ENCODE data around the gene PDCL2. TPM values are rescaled to one million over a fixed set of nuclear protein-coding genes. Genes with fewer than 3 reads are reported as not detected.

PDCL2 gene
- total and polyA plus RNA-seq, 10 of the 15 experiments (the other 5 are each of a cell fraction or from before 2014, with no cell fraction given): not detected

DNA sequence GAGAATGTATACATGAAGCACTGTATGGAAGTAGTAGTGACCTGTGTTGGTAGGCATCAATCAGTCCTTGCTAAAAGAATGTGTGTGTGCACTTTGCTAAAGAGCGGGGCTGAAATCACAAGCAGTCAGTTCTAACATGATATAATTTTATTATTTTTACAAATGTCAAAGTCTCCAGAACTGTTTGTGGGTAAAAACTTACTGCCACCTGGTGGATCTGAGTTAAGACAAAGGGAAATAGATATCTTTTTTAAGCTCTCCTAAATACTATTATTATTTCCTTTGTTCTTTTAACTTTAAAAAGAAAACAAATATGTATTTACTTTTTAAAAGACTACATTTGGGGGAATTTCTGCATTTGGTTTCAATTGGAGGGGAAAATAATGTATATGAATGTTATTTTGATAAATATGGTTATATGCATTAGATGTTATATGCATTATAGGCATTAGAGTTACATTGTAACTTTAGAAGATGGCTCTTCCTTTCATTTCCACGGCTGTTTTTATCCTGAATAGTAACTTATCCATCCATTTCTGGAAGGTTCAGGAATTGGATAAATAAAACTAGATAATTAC lies 37.5 kb downstream of the PDCL2 start:
- ATAC-seq (peak; percentile 70), FAIRE-seq (no peak), DNase-seq (ENCODE audit: low read depth, low spot score) (no peak)
- no peaks in the 10 kb centered on the region for H3K4me1 ChIP-seq (ENCODE audit: control insufficient read depth, insufficient read depth, low read length)
- no peak overlapping the region for H3K27ac ChIP-seq (ENCODE audit: control insufficient read depth, insufficient read depth)
- no peaks in the 10 kb centered on the region for H4K20me1 ChIP-seq (ENCODE audit: control insufficient read depth, insufficient read depth)
- H3K9ac ChIP-seq (ENCODE audit: control insufficient read depth, insufficient read depth, low read length): no peak overlapping the region
- no peak overlapping the region for H3K4me2 ChIP-seq (ENCODE audit: control insufficient read depth, insufficient read depth)
- TF ChIP-seq SUPT20H (IDR thresholded peaks at IDR 0.05; ENCODE audit: borderline replicate concordance, control insufficient read depth, low read depth, low read length) (no peak), SMC3 (IDR thresholded peaks at IDR 0.05; ENCODE audit: borderline replicate concordance, low read length) (peak; percentile 47; the same call in 1 of the 2 replicates), NR2F1 (conservative IDR thresholded peaks at IDR 0.05) (no peak), RUNX3 (IDR thresholded peaks at IDR 0.05; ENCODE audit: low read length) (0 out of 2 replicates have a peak, but pooled peaks have one; percentile 13), MYB (IDR thresholded peaks at IDR 0.05; ENCODE audit: borderline replicate concordance, low read depth, low read length) (no peak), RAD21 (IDR thresholded peaks at IDR 0.05; ENCODE audit: insufficient read depth, low read depth, low read length) (peak; percentile 63)
- TF ChIP-seq, protein P1, sequence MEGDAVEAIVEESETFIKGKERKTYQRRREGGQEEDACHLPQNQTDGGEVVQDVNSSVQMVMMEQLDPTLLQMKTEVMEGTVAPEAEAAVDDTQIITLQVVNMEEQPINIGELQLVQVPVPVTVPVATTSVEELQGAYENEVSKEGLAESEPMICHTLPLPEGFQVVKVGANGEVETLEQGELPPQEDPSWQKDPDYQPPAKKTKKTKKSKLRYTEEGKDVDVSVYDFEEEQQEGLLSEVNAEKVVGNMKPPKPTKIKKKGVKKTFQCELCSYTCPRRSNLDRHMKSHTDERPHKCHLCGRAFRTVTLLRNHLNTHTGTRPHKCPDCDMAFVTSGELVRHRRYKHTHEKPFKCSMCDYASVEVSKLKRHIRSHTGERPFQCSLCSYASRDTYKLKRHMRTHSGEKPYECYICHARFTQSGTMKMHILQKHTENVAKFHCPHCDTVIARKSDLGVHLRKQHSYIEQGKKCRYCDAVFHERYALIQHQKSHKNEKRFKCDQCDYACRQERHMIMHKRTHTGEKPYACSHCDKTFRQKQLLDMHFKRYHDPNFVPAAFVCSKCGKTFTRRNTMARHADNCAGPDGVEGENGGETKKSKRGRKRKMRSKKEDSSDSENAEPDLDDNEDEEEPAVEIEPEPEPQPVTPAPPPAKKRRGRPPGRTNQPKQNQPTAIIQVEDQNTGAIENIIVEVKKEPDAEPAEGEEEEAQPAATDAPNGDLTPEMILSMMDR (IDR thresholded peaks at IDR 0.05 in 2 of 3, conservative IDR thresholded peaks at IDR 0.05 in 1 of 3; ENCODE audit: control insufficient read depth in 2 of 3, extremely low read depth in 1 of 3, insufficient read depth in 1 of 3, low read depth in 3 of 3, low read length in 3 of 3): peak; percentile 31 to 47 (median 33); a peak in 4 of 6 replicates
- 3% methylated on average over 2 of the region's 2 CpGs for WGBS (ENCODE audit: insufficient coverage, insufficient replicate concordance, low lambda C conversion rate, missing lambda C conversion rate)
- ChIA-PET POLR2A (no interaction called here), CTCF (interaction anchor here (0.5 to 1.5 kb wide), 16 partner anchors 9 to 584 kb away, joined by 3 to 30 read pairs (median 4); no protein-coding TSS in a partner anchor), RAD21 (ENCODE audit: unreplicated experiment) (interaction anchor here (0.6 to 1.5 kb wide), 6 partner anchors 11 to 370 kb away, joined by 3 to 11 read pairs (median 3); partner anchors contain the start of genes SRD5A3 and TMEM165), SMC1A (ENCODE audit: uncharacterized antibody, unreplicated experiment) (interaction anchor here (0.6 to 1.5 kb wide), 8 partner anchors 10 to 209 kb away, joined by 3 to 13 read pairs (median 3); partner anchors contain the start of gene SRD5A3)
- no peaks in the 10 kb centered on the region for H3K36me3 ChIP-seq (ENCODE audit: control insufficient read depth in 2 of 2, insufficient read depth in 2 of 2, low read length in 1 of 2)
- H3K27me3 ChIP-seq (replicated peaks in 1 of 2; ENCODE audit: control insufficient read depth in 2 of 2, insufficient read depth in 2 of 2, low read length in 1 of 2): no peaks in the 10 kb centered on the region
- H2AFZ ChIP-seq (ENCODE audit: control insufficient read depth, low read depth, low read length): no peak overlapping the region
- H3K9me3 ChIP-seq (replicated peaks; ENCODE audit: control insufficient read depth, insufficient read depth, low read length): no peaks in the 10 kb centered on the region
- intact Hi-C loops (cut with micrococcal nuclease; ENCODE audit: unreplicated experiment) (loop anchor here (1.0 kb wide), 2 partner anchors 145 to 208 kb away; partner anchors contain the start of gene SRD5A3), in situ Hi-C loops (cut with MboI) (loop anchor here (10.0 to 25.0 kb wide), 2 partner anchors 210 to 1242 kb away; partner anchors contain the start of gene SRD5A3)
- no TSS peak for BruUV-seq (replicated peaks)
- no peak overlapping the region for H3K4me3 ChIP-seq
- H3K79me2 ChIP-seq (ENCODE audit: control insufficient read depth, insufficient read depth, low read length): no peaks in the 10 kb centered on the region
